Measurements from ENCODE around the gene SUSD6.

The SUSD6 gene, protein sequence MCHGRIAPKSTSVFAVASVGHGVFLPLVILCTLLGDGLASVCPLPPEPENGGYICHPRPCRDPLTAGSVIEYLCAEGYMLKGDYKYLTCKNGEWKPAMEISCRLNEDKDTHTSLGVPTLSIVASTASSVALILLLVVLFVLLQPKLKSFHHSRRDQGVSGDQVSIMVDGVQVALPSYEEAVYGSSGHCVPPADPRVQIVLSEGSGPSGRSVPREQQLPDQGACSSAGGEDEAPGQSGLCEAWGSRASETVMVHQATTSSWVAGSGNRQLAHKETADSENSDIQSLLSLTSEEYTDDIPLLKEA

DNA sequence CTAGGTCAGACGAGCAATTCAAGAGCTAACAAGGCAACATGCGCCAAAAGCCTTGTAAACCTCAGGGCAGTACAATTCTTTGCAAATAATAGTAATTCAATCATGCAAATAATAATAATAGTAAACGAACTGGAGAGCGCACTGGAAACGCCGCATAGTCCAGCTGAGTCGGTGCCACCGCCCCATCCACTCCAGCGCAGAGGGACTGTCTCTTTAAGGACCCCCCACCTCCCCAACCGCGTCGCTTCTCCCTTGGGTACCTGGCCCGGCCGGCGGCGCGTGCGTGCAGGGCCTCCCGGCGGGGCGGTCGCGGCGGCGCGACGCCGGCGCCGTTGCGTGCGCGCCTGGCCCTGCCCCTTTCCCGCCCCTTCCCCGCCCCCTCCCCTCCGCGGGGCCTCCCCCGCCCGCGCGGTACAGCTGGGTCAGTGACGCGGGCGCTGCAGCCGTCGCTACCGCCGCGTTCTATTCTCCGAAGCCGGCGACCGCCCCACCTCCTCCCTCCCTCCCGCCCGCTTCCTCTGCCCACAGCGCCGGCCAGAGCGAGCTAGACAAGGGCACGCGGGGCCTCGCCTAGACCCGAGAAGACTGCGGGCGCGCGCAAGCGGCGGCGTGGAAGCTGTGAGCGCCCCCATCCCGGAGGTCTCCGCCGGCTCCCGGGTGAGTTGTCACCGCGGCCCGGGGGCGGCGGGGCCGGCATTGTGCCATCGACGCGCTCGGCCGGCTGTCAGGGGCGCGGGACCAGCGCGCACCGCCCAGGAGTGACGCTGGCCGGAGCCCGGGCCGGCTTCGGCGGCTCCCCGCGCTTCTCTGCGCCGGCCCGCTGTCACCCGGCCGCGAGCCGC lies at the start of gene SUSD6:
Gene SUSD6, plus strand, starts transcription at position 425 of the 842 bp plus-strand sequence. CDS start 46,997 bp downstream, outside the sequence.
- peak; percentile 87 for DNase-seq (ENCODE audit: low read depth)

DNA sequence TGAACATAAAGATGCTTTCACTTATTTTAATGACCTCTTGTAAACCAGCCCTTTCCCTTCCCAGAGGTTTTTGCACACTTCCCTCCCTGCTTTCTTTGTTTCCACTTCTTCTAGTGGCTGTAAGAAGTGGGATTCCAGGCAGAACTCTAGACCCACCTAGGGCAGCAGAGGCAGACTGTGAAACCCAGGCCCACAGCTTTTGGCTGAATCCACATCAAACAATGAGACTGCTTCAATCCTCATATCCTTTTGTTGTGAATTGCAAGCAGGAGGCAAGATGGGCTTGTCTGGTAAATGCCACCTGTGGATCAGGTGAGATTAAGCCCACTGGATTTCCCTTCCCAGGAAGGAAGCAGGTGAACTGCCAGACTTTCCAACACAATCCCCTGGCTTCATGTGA lies 49.5 kb upstream of the SUSD6 start:
- DNase-seq (ENCODE audit: low read depth), result no peak

DNA sequence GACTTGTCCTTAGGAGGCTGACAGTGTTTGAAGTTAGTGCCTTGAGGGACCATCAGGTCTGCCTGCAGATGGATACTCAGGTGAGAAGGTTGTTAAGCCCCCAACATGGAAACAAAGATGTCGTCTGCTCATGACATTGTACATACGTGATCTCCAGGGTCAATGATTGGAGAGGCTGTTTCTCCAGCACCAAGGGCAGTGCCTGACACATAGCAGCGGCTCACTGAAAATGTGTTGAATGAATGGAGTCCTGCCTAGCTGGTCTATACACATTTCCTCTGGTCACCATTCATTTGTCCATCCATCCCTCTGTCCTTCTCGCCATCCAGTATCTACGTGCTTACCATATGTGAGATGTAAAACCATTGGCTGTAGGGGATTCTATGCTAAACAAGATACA lies 43.8 kb upstream of the SUSD6 start:
- DNase-seq (ENCODE audit: low read depth), result no peak

DNA sequence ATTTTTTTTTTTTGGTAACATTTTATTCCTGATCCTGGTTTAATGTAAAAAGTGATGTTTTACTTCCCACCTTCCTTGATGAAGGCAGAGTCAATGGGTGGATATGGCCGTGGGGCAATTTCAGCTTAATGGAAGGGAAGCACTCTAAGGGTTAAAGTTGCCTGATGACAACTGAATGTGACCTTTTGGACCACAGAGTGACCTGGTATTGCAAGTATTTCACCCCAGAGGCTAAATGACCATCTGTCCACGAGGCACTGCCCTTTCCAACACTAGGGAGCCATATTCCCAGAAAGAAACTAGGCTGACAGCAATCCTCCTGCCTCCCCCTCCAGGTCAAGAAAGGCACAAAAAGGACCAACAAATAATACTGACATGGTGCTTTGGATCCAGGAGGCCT lies 41.5 kb upstream of the SUSD6 start:
- DNase-seq (ENCODE audit: low read depth), result no peak

DNA sequence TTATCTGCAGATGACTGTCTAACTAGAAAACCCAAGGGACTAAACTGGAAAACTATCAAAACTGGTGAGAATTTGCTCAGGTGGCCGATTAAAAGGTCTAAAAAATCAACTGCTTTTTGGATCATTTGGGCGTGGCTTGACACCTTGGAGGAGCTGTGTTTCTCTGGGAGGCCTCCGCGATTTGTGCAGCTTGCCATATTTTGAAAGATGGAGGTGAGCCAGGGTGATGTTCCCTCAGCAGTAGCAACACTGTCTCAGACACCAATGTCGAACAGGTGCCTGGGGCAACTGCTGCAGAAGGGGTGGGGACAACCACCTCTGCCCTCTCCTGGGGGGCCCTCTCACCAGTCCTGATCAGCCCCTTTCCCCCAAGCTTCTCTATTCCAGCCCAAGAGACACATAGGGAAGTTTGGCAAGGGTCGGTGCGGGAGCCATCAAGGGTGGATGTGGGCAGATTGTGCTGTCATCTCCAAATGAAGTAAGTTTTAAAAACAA lies 40.5 kb upstream of the SUSD6 start:
- DNase-seq (ENCODE audit: low read depth), result no peak

DNA sequence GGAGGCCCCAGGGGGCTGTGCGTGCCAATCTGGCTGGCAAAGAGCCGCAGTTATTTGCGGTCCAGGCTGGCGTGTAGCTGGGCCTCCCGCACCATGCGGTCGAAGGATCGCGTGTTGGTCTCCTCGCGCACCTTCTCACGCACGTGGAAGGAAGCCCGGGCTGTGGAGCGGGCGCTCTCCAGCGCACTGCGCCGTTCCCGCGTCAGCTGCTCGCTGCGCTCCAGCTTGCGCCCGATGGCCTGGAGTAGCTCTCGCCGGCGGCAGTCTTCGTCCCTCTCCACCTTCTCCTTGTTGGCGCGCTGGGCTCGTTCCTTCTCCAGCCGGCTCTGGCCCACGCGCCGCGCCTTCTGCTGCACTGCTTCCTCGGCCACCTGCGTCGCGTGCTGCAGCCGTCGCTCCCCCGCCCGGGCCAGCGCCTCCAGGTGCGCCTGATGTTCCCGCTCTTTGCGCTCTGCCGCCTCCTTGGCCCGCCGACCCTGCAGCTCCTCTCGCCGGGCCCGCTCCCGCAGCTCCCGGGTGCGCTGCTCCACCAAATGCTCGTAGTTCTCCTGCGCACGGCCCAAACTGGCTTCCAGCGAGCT lies 39.9 kb upstream of the SUSD6 start:
- no peak for DNase-seq (ENCODE audit: low read depth)

DNA sequence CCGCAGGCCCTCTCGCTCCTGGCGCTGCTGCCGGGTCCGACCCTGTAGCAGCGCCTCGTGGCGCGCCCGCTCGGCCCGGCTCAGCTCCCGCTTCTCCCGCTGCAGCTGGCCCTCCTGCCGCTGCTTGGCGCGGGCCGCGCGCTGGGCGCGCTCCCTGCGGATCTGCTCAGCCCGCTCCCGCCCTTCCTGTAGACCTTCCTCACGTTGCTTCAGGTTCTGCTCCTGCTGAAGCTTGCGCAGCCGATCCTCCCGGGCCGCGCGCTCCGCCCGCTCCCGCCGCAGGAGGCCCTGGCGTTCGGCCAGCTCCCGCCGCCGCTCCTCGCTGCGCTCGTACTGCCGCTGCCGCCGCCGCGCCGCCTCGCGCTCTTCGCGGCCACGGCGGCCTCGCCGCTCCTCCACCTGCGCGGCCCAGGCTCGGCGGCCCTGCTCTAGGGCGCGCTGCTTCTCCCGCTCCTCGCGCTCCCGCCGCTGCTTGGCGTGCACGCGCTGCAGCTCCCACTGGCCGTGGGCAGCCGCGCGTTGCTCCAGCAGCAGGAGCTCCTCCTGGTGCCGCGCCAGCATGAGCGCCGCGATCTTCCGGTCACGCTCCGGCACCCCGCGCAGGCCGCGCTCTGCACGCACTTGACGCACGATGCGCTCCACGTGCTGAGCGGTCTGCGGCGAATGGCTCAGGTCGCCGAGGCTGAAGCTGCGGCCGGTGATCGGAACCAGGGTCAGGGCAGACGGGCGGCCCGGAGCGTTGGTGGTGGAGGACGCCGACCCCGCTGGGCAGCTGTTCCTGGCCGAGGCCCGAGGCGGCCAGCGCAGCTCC lies 39.2 kb upstream of the SUSD6 start:
- DNase-seq (ENCODE audit: low read depth), result no peak

DNA sequence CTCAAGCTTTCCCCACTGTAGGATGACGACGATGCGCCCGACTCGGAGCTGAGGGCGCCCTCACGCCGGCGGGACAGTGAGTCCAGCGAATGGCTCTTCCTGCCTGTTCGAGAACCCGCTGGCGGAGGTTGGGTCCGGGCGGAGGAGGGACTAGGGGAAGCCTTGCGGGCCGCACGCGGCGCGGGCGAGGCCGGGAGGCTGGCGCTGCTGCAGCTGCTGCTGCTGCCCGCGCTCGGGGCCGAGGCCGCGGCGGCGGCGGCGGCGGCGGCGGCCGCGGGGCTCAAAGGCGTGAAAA lies 38.6 kb upstream of the SUSD6 start:
- no peak for DNase-seq (ENCODE audit: low read depth)

DNA sequence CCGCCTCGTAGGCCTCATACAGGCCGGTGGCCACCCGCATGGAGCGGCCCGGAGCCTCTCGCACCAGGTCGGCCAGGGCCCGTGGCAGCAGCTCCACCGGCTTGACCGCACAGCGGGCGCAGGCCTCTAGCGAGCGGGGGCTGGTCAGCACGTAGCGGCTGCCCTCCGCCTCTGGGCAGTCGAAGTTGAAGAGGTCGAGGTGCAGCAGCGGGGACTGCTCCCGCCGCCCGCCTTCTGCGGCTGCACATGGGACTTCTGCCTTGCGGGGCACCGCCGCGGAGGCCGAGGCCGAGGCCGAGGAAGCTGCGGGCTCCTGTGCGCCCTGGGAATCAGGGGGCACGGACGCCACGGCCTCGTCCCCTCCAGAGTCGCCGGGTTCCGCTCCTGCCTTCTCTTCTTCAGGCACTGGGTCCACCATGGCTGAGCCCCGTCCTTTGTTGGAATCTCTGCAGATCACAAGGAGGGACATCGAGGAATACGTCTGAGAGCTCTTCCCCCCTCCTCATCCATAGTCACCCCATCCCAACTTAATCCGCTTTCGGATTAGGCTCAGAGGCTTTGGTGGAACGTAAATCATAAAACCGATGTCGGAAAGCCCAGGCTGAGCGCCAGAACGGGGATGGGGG lies 38.1 kb upstream of the SUSD6 start:
- no peak for DNase-seq (ENCODE audit: low read depth)

DNA sequence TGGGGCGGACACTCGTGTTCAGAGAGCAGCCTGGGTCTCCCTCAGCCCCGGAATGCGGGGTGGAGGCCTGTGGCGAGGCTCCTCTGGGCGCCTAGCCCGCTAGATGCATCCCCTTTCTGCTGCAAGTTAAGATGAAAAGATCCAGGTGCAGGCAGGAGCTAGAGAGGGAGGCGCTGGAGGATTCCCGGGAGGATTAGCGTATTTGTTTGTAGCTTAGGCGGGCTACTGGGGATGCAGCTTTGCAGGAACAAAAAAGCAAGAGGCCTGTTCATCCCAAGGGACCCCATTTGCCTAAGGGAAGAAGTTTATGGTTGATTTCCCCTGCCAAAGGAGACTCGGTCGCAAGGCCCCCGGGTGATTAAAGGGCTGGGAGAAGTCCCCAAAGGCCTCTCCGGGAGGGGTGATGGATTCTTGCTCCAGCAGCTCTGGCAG lies 37.5 kb upstream of the SUSD6 start:
- no peak for DNase-seq (ENCODE audit: low read depth)

DNA sequence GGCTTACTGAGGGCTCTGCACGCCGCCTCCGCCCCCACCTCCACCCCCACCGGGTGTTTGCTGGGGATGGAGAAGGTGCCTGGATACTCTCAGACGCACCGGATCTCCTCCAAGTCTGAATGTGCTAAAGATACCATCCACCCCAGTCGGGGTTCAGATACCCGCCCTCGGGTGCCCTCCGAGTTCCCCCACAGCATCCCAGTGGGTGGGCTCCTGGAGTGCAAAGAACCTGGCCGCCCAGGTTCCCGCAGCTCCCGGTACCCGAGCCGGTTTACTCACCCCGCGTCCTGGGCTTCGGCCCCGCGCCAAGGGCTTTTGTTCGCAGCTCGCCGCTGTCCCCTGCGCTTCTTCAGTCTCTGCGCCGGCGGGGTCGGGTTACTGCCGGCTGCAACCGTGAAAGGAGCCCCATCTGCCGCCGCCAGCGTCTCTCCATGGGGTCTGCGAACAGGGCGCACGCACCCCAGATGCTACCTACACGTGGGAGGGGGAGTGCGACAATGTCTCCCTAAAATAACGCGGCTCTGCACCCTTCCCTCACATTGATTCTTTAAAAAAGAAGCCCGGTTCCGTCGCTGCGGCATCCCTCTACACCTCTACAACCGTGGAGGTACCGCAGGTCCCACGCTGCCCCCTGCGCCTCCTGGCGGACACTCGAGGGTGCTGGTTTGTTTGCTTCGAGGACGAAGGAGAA lies 37.0 kb upstream of the SUSD6 start, which contains the start of gene CCDC177:
Gene CCDC177, minus strand, starts transcription at position 609 of the 691 bp plus-strand sequence. CDS start 1,249 bp downstream, outside the sequence.
- DNase-seq (ENCODE audit: low read depth), result peak; percentile 50

DNA sequence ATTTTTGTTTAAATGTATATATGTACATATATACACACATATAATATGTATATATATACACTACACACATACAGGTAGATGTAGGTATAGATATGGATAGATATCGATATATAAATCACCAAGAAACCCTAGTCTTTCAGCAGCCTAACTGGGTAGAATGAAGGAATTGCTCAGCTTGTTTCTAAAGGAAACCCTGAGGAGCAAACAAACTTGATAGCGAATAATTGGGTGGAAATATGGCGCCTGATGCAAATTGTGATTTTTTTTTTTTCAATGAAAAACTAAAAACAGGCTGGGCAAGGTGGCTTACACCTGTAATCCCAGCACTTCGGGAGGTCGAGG lies 36.5 kb upstream of the SUSD6 start:
- DNase-seq (ENCODE audit: low read depth), result no peak

DNA sequence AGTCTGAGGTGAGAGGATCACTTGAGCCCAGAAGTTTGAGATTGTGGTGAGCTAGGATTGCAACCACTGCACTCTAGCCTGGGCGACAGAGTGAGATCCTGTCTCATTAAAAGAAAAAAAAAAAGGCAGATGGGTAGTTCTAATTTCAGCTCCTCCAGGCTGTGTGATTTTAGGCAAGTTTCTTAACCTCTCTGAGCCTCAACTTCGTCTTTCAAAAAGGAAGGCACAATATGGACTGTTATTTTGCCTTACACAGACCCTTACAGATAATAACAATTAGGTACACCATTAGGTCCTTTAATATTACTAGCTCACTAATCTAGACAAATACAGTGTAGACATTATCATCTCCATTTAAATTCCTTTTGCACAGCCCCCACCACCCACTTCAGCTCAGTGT lies 31.9 kb upstream of the SUSD6 start:
- DNase-seq (ENCODE audit: low read depth), result no peak

DNA sequence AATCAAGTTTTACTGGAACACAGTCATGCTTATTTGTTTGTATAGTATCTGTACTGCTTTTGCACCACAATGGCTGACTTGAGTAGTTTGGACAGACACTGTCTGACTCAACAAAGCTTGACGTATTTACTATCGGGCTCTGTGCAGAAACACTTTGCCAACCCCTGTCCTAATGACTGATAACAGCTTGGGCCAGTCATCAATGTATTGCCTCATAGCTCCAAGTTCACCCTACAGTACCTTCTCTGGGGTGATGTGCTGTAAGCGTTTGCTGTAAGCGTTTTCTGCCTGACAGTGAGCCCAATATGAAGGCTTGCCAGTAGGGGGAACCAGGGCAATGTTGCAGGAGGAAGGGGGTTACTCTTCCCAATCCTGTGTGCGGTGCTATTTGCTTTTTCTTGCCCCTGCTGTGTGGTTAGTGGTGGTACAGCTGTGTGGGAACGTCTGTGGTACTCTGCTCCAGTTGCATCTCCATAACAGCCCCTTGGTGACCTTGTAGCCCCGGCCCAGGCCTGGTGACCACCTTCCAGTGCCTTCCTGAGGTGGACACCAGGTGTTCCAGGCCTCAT lies 31.3 kb upstream of the SUSD6 start:
- DNase-seq (ENCODE audit: low read depth), result no peak

DNA sequence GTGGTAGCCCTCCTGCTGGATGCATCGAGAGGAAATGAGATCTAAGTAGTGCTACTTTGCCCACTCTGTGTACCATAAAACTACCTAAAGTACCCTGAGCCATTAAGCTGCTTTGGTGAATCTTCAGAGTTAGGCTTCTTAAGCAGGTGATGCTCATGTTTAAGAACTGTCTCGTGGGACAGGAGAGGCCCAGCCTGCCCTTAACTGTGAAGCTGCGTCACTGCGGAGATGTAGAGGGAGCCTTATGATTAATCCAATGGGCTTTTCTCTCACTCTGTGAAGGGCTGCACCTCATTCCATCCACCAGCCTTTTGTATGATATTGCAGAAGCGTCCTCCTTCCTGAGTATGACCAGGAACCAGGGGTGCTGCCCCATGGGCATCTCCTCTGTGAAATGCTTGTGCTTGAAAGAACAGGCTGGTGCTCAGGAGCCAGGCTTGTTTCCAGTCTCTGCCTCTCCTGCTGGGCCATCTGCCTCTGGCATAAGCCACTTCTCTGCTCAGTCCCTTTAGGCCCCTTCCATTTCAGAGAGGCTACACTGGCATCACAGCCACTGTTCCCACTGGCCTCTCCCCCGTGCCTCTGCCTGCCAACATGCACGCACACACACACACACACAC lies 30.0 kb upstream of the SUSD6 start:
- DNase-seq (ENCODE audit: low read depth), result no peak

DNA sequence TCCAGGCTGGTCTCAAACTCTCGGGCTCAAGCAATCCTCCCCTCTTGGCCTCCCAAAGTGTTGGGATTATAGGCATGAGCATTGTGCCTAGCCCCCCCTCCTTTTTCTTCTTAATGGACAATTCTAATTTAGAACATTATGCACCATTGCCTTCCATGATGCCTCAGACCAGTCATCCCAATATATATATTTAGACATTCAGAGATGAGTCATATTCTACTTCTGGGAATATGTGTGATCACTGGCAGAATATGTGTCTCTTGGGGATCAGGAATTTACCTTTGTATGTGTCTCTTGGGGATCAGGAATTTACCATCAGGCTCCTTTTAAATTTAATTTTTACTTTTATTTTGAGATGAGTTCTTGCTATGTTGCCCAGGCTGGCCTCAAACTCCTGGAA lies 29.2 kb upstream of the SUSD6 start:
- no peak for DNase-seq (ENCODE audit: low read depth)

DNA sequence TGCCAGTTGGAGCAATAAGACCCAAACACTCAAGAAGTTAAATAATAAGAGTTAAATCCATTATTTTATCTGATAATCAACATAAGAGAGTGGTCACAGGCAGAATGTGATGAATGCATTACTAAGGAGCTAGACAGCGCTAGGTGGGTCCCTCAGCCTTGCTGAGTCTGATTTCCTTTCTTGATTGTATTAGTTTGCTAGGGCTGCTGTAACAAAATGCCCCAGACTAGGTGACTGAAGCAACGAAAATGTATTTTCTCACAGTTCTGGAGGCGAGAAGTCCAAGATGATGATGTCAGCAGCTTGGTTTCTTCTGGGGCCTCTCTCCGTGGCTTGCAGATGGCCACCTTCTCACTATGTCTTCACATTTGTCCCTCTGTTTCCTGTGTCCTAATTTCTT lies 28.6 kb upstream of the SUSD6 start:
- no peak for DNase-seq (ENCODE audit: low read depth)

DNA sequence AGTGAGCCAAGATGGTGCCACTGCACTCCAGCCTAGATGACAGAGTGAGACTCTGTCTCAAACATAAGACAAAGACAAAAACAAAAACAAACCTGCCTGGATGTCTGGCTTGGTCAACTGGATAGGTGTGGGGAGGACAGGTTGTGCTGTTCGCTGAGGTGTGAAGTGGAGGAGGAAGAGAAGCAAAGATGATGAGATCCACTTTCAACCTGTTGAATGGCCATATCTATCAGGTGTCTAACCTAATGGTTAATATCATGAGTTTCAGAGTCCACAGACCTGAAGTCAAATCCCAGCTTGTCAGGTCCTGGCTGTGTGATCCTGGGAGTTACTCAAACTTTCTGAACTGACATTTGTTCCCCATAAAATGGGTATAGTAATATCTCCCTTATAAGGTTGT lies 27.0 kb upstream of the SUSD6 start:
- DNase-seq (ENCODE audit: low read depth), result no peak

DNA sequence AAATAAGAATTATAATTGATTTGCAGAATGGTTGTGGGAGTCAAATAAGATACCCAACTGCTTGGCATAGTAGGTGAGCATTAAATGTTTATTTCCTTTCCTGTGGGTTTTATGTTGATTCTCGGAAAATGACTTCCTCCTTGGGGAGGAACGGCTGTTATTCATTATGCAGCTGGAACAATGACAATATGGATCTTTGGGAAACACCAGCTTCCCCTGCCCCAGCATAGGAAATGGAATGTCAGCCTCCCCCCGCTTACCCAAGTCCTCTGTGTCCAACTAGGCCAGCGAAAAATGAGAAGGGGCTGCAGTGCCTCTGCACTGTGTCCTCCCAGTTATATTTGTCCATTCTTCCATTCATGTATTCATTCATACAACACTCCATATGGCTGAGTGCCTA lies 25.0 kb upstream of the SUSD6 start:
- DNase-seq (ENCODE audit: low read depth), result no peak

DNA sequence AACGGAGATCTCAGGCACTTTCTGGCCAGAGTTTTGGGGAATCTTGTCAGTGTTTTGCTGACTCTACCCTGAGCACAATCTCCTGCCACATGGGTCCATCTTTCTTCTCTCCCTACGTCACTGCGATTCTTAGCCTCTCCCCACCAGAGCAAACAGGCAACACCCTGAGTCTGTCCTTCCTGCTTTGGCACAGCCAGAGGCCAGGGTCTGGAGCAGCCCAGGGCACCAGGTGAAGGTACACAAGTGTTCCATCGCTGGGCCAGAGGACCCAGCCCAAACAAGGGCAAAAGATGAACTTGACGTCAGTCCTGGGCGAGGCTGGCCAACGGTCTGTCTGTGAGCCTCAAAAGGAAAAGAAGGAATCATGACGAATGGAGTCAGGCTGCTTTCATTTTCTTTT lies 24.0 kb upstream of the SUSD6 start:
- no peak for DNase-seq (ENCODE audit: low read depth)
